Esophagus muscularis mucosa (tissue), 4 donors: ENCODE measurements around the gene SLC7A4. TPM values are rescaled to one million over a fixed set of nuclear protein-coding genes. Genes with fewer than 3 reads are reported as not detected.

Experiments used
- DNase-seq: peaks from one replicate; pipeline ENCODE4 v3.0.0-alpha.2; 2017; ENCODE audit errors: extremely low spot score
- H3K27ac ChIP-seq, 4 donors: fragments of 200-600 bp; sonication (generic); replicated peaks in 1 of 4; 1 replicate in 3 of 4; 2 replicates in 1 of 4; pipeline ENCODE4 v1.5.1; 2016 to 2019; ENCODE audit warnings: mild to moderate bottlenecking in 1 of 4
- H3K27me3 ChIP-seq, 4 donors: fragments of 200-600 bp; sonication (generic); one replicate each; pipeline versions ENCODE4 v1.5.1 to v1.6.0; 2016 to 2019
- H3K36me3 ChIP-seq, 4 donors: fragments of 200-600 bp; sonication (generic); one replicate each; pipeline ENCODE4 v1.5.1; 2016 to 2019
- H3K4me1 ChIP-seq, 4 donors: fragments of 200-600 bp; sonication (generic); one replicate each; pipeline ENCODE4 v1.5.1; 2016 to 2019
- H3K4me3 ChIP-seq, 4 donors: fragments of 200-600 bp; sonication (generic); 1 replicate in 2 of 4; 2 replicates in 2 of 4; pipeline ENCODE4 v1.5.1; 2016 to 2019; ENCODE audit warnings: mild to moderate bottlenecking in 4 of 4, moderate library complexity in 1 of 4
- H3K9me3 ChIP-seq, 4 donors: fragments of 200-600 bp; sonication (generic); 1 replicate in 3 of 4; 2 replicates in 1 of 4; pipeline ENCODE4 v1.5.1; 2016 to 2019
- CTCF ChIP-seq, 3 experiments: fragments of 200-600 bp in 2 of 3; fragments of 450-650 bp in 1 of 3; sonication (generic) in 2 of 3; IDR thresholded peaks; one replicate each; pipeline ENCODE4 v1.5.1; 2017 to 2019; ENCODE audit warnings: antibody characterized with exemption in 3 of 3, mild to moderate bottlenecking in 2 of 3, moderate library complexity in 1 of 3
- EP300 ChIP-seq: sonication (generic); formaldehyde crosslinking; IDR thresholded peaks from one replicate; pipeline ENCODE4 v1.6.1; 2017; ENCODE audit warnings: antibody characterized with exemption
- POLR2A ChIP-seq: fragments of 450-650 bp; IDR thresholded peaks from one replicate; pipeline ENCODE4 v1.6.1; 2017; ENCODE audit warnings: antibody characterized with exemption, moderate library complexity, mild to moderate bottlenecking, low read depth
- POLR2AphosphoS5 ChIP-seq, 2 donors: sonication (generic); formaldehyde crosslinking; IDR thresholded peaks; one replicate each; pipeline ENCODE4 v1.6.1; 2017; ENCODE audit warnings: antibody characterized with exemption in 2 of 2
- WGBS: methylation state at CpG from one replicate; pipeline ENCODE4 v1.1.5; 2018; 5-methylcytosine and 5-hydroxymethylcytosine counted together
- intact Hi-C: fragments of 100-400 bp; cut with DNase I; formaldehyde crosslinking; loops from one replicate; pipeline ENCODE4 v1.15.1; 2023
- total RNA-seq, 4 donors: library from RNA; depleted of rRNA; stranded (reverse); fragments of >200 nt; gene quantifications; one replicate each; pipeline versions ENCODE4 v1.1.0 to v1.2.1, GENCODE V29; 2016

The SLC7A4 gene
- total RNA-seq, result under 1 TPM; 0.23 to 0.42 (median 0.36) TPM

- DNase-seq, result no peak
- Histone ChIP-seq H3K4me3 (peak within 1 kb of the TSS; percentile 37 to 51 (median 42)), H3K4me1 (peaks cover 10 to 18% (median 16%) of the 10 kb centered on the region in 4 donors), H3K36me3 (no peaks in the 10 kb centered on the region), H3K9me3 (no peaks in the 10 kb centered on the region), H3K27ac (no peak within 1 kb of the TSS), H3K27me3 (peaks cover 0 to 52% (median 0%) of the 10 kb centered on the region in 4 donors)
- intact Hi-C loops, result no loop called here
- TF ChIP-seq POLR2A (no peak), POLR2AphosphoS5 (IDR thresholded peaks at IDR 0.05) (no peak), CTCF (IDR thresholded peaks at IDR 0.05) (no peak), EP300 (no peak)
- 45% methylated on average over 7 of the region's 59 CpGs for WGBS
Observed at GRCh38 chr22:21032037-21032867, at the start of gene SLC7A4. Gene SLC7A4, minus strand, starts transcription at chr22:21032561. Its CDS starts 749 bp downstream, at chr22:21031812.

- intact Hi-C loops, result no loop called here
Observed at GRCh38 chr22:21080435-21081137, 48.2 kb upstream of the SLC7A4 start.

GRCh38 chr22:21079493-21079892, 47.1 kb upstream of the SLC7A4 start:
- Histone ChIP-seq H3K9me3 (no peaks in the 10 kb centered on the region), H3K4me1 (no peaks in the 10 kb centered on the region), H3K27ac (no peak overlapping the region), H3K27me3 (peaks cover 0 to 19% (median 0%) of the 10 kb centered on the region in 4 donors), H3K4me3 (no peak overlapping the region), H3K36me3 (no peaks in the 10 kb centered on the region)
- 83% methylated on average over 5 of the region's 5 CpGs for WGBS
- intact Hi-C loops, result no loop called here
- no peak for TF ChIP-seq POLR2AphosphoS5 (IDR thresholded peaks at IDR 0.05)
- DNase-seq, result no peak

More at GRCh38 chr22:21080435-21081137, 48.2 kb upstream of the SLC7A4 start:
- WGBS, result 100% methylated on average over 7 of the region's 31 CpGs
- Histone ChIP-seq H3K36me3 (no peaks in the 10 kb centered on the region), H3K4me1 (no peaks in the 10 kb centered on the region), H3K9me3 (no peaks in the 10 kb centered on the region), H3K4me3 (no peak overlapping the region), H3K27ac (no peak overlapping the region), H3K27me3 (peaks cover 0 to 19% (median 0%) of the 10 kb centered on the region in 4 donors)
- no peak for DNase-seq
- TF ChIP-seq POLR2AphosphoS5 (IDR thresholded peaks at IDR 0.05) (no peak), CTCF (IDR thresholded peaks at IDR 0.05) (no peak), POLR2A (no peak), EP300 (no peak)

GRCh38 chr22:21078916-21079315, 46.6 kb upstream of the SLC7A4 start:
- no peaks in the 10 kb centered on the region for H3K4me1 ChIP-seq
- intact Hi-C loops, result no loop called here
- no peak for TF ChIP-seq CTCF (IDR thresholded peaks at IDR 0.05)
- no peak for TF ChIP-seq EP300
- no peak for TF ChIP-seq POLR2AphosphoS5 (IDR thresholded peaks at IDR 0.05)
- H3K9me3 ChIP-seq, result no peaks in the 10 kb centered on the region
- 83% methylated on average over 11 of the region's 11 CpGs for WGBS
- no peak overlapping the region for H3K4me3 ChIP-seq
- H3K36me3 ChIP-seq, result no peaks in the 10 kb centered on the region
- DNase-seq, result no peak
- peaks cover 0 to 19% (median 0%) of the 10 kb centered on the region in 4 donors for H3K27me3 ChIP-seq
- H3K27ac ChIP-seq, result no peak overlapping the region

- Histone ChIP-seq H3K4me1 (no peaks in the 10 kb centered on the region), H3K27me3 (peaks cover 0 to 19% (median 0%) of the 10 kb centered on the region in 4 donors), H3K36me3 (no peaks in the 10 kb centered on the region), H3K27ac (no peak overlapping the region), H3K4me3 (no peak overlapping the region), H3K9me3 (no peaks in the 10 kb centered on the region)
- 85% methylated on average over 16 of the region's 16 CpGs for WGBS
- no peak for TF ChIP-seq POLR2AphosphoS5 (IDR thresholded peaks at IDR 0.05)
- TF ChIP-seq POLR2A, result no peak
- TF ChIP-seq CTCF (IDR thresholded peaks at IDR 0.05), result no peak
- TF ChIP-seq EP300, result no peak
- DNase-seq, result no peak
- intact Hi-C loops, result no loop called here
Observed at GRCh38 chr22:21077884-21078508, 45.6 kb upstream of the SLC7A4 start.
